GM12875 (cell line): ENCODE measurements around the gene INSL3.

Source experiments
- H3K4me3 ChIP-seq: one replicate; pipeline ENCODE4 v1.5.1; 2011; ENCODE audit warnings: low read depth, low read length, control low read depth
- CTCF ChIP-seq: IDR thresholded peaks from 2 replicates; pipeline ENCODE4 v1.5.1; 2011; ENCODE audit warnings: low read depth, mild to moderate bottlenecking, control low read depth, inconsistent platforms, low read length, moderate library complexity, borderline replicate concordance; ENCODE audit not compliant: insufficient read depth

The INSL3 gene

DNA sequence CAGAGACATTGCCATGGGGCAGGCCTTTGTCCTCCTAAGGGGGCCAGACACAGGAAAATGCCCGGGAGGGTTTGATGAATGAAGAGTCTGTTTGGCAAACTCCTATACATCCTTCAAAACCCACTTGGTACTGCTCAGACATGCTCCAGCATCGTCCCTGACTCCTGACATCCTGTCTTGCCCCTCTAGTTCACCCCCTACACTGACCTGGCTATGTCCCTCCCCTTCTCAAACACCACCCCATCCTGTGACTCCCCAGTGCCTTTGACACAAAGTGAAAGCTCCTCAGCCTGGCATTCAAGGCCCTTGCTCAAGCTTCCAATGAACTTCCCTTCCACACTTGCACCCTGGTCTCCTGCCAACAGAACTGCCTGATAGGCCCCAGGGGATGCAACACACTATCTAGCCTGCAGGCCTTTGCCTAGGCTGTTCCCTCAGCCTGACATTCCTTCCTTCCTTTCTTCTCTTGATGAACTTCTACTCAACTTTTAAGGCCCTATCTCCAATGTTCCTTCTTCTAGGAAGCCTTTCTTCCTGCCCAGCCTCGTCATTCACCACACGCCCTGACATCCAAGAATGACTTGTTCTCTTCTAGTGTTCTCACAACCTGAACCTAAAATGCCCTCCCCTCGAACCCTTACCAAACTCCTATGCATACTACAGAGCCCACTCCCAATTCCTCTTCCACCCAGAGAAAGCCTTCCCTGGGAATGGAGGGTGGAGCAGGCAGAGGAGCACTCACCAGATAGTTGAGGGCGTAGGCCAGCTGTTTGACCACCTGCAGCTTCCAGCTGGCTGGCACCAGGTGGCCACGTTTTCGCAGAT, 14.1 kb upstream of the INSL3 start:
- no peak for TF ChIP-seq CTCF
- no peak overlapping the region for H3K4me3 ChIP-seq

GRCh38 chr19:17834350-17835181, 13.2 kb upstream of the INSL3 start:
- H3K4me3 ChIP-seq = no peak overlapping the region
- 0 out of 2 replicates have a peak, but pooled peaks have one; percentile 19 for TF ChIP-seq CTCF

DNA sequence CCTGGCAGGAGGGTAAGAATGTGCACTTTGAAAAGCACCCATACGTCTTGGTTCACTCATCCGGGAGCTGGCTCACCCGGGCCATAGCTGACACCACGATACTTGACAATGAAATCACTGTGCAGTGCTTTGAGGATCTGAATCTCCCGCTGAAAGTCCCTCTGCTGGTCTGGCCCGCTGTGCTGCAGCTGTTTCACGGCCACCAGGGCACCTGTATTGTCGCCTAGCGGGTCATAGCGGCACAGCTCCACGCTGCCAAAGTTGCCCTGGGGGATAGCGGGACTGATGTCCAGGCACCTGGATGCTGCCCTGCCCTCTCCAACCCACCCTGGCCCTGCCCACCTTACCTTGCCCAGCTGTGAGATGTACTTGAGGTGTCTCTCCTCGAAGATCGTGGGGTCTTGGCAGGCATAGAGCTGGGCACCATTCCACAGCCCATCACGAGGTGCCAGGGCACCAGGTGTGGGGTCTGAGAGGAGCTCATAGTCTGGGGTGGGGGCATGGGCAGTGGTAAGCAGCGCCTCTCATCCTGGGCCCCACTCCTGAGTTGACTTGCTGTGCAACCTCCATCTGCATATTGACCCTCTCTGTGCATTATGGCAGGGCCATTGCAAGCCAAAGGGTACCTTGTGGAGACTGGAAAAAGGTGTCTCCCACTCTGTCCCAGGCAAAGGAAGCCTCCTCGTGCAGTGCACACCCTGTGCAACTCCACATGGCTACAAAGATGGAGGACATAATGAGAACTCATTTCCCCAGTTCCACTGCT, 11.3 kb upstream of the INSL3 start:
- H3K4me3 ChIP-seq = no peak overlapping the region
- TF ChIP-seq CTCF = no peak

DNA sequence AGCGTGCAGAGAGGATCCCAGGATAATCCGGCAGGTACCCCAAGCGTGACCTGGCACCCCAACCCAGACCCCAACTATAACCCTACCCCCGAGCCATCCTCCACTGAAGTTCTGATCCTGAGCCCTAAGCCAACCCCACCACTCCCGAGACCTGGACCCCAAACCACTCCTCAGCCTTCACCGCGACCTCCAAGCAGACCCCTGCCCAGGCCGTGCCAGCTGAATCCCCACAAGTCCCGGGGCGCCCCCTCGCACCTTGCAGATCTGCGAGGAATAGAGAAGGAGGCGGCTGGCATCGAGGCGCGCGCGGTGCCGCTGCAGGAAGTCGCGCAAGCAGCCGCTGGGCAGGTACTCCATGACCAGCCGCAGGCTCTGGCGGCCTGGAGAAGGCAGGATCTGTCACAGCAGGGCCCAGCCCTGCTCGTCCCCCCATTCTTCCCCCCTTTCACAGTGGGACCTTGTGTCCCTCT, 10.1 kb upstream of the INSL3 start:
- TF ChIP-seq CTCF = no peak
- H3K4me3 ChIP-seq = no peak overlapping the region

GRCh38 chr19:17830567-17831418, 9.5 kb upstream of the INSL3 start:
- TF ChIP-seq CTCF = no peak
- H3K4me3 ChIP-seq = no peak overlapping the region
